ELF-1 (cell line): ENCODE data around the gene SFTPB.

Source experiments
- DNase-seq: peaks from one replicate; pipeline ENCODE4 v3.0.0-alpha.2; 2016; ENCODE audit warnings: low read depth, low spot score

SFTPB gene

GRCh38 chr2:85613717-85614515 lies 54.1 kb downstream of the SFTPB start:
- DNase-seq = no peak

GRCh38 chr2:85611705-85612587 lies 56.1 kb downstream of the SFTPB start, which contains the start of gene C2orf68:
Gene C2orf68 (minus strand): TSS chr2:85612066. CDS start chr2:85611984, 82 bp downstream.
- peak; percentile 94 for DNase-seq

- no peak for DNase-seq
Measured at GRCh38 chr2:85611217-85611704, 56.7 kb downstream of the SFTPB start.
